Calu3 (cell line): Measurements from ENCODE around the gene ACVR1B. TPM values are rescaled to one million over a fixed set of nuclear protein-coding genes. Genes with fewer than 3 reads are reported as not detected.

Experiments used
- BruUV-seq: library from RNA; stranded (reverse); fragments of 400-500 nt; replicated peaks from 2 replicates; lab custom pipeline; 2021; lab: Mats Ljungman, UMichigan
- CTCF ChIA-PET: fragments of 300-600 bp; sonication (Branson Sonifier 250); formaldehyde crosslinking; loops from one replicate; lab custom pipeline; 2022; ENCODE audit warnings: antibody characterized with exemption; lab: Charles Lee
- DNase-seq: peaks from one replicate; pipeline ENCODE4 v3.0.0; 2022
- H3K27ac Mint-ChIP-seq: one replicate; pipeline ENCODE4 v1.8.0; 2022; ENCODE audit warnings: mixed read lengths; ENCODE audit not compliant: unreplicated experiment
- H3K27me3 Mint-ChIP-seq: one replicate; pipeline ENCODE4 v1.8.0; 2022; ENCODE audit warnings: mixed read lengths; ENCODE audit not compliant: unreplicated experiment
- H3K36me3 Mint-ChIP-seq: one replicate; pipeline ENCODE4 v1.8.0; 2022; ENCODE audit warnings: mild to moderate bottlenecking, moderate library complexity, mixed read lengths; ENCODE audit not compliant: insufficient read depth, unreplicated experiment
- H3K4me1 Mint-ChIP-seq: one replicate; pipeline ENCODE4 v1.8.0; 2022; ENCODE audit warnings: mild to moderate bottlenecking, low read depth, mixed read lengths; ENCODE audit not compliant: unreplicated experiment
- H3K4me3 Mint-ChIP-seq: one replicate; pipeline ENCODE4 v1.8.0; 2022; ENCODE audit warnings: mild to moderate bottlenecking, low read depth, moderate library complexity, mixed read lengths; ENCODE audit not compliant: unreplicated experiment
- H3K9me3 Mint-ChIP-seq: one replicate; pipeline ENCODE4 v1.8.0; 2022; ENCODE audit warnings: low read depth, mixed read lengths; ENCODE audit not compliant: unreplicated experiment
- intact Hi-C: fragments of 100-400 bp; cut with micrococcal nuclease; formaldehyde crosslinking; loops from one replicate; pipeline ENCODE4 v1.10.0; 2022; ENCODE audit not compliant: unreplicated experiment
- total RNA-seq: library from RNA; stranded (reverse); gene quantifications from 2 replicates; pipeline ENCODE4 v1.2.3, GENCODE V29; 2022
- TF ChIP-seq, protein P1 (sequence below): fragments of 200-600 bp; IDR thresholded peaks from one replicate; pipeline ENCODE4 v1.8.0; 2022; ENCODE audit warnings: antibody characterized with exemption; ENCODE audit not compliant: unreplicated experiment

ACVR1B gene
- total RNA-seq, 1 experiment from 2014 or later, result 16.3 TPM

- Mint-ChIP-seq H3K4me1 (no peaks in the 10 kb centered on the region), H3K27ac (no peak overlapping the region), H3K4me3 (no peak overlapping the region), H3K27me3 (no peaks in the 10 kb centered on the region), H3K9me3 (no peaks in the 10 kb centered on the region), H3K36me3 (no peaks in the 10 kb centered on the region)
- BruUV-seq, result no TSS peak
- CTCF ChIA-PET, result interaction anchor here (0.6 to 1.8 kb wide), 2 partner anchors 55 to 221 kb away, joined by 5 to 7 read pairs; no protein-coding TSS in a partner anchor
- TF ChIP-seq, protein P1, sequence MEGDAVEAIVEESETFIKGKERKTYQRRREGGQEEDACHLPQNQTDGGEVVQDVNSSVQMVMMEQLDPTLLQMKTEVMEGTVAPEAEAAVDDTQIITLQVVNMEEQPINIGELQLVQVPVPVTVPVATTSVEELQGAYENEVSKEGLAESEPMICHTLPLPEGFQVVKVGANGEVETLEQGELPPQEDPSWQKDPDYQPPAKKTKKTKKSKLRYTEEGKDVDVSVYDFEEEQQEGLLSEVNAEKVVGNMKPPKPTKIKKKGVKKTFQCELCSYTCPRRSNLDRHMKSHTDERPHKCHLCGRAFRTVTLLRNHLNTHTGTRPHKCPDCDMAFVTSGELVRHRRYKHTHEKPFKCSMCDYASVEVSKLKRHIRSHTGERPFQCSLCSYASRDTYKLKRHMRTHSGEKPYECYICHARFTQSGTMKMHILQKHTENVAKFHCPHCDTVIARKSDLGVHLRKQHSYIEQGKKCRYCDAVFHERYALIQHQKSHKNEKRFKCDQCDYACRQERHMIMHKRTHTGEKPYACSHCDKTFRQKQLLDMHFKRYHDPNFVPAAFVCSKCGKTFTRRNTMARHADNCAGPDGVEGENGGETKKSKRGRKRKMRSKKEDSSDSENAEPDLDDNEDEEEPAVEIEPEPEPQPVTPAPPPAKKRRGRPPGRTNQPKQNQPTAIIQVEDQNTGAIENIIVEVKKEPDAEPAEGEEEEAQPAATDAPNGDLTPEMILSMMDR, result no peak
- DNase-seq, result no peak
- intact Hi-C loops, result loop anchor here (1.0 kb wide), 1 partner anchor 54 kb away; no protein-coding TSS in a partner anchor
These were observed 25.4 kb upstream of the ACVR1B start for GRCh38 chr12:51926064-51926632.

DNA sequence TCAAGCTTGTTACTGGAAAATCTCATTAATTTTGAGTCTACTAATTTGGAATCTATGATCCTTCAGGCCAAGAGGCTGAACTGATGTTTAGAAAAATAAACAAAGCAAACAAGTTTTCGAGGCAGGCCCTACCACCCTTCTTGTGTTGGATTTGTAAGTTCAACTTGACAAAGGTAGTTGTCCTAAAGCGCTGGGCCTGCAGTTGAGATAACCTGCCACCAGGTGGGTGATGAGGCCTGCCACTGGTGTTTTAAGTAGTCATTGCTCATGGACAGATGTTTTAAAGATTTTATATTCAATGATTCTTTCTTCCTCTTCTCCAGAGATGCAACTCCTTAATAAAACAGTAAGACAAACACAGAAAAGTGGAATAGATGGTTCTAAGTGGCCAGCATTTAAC lies 24.8 kb upstream of the ACVR1B start:
- no peaks in the 10 kb centered on the region for H3K4me1 Mint-ChIP-seq
- intact Hi-C loops, result loop anchor here (1.0 kb wide), 1 partner anchor 54 kb away; no protein-coding TSS in a partner anchor
- H3K9me3 Mint-ChIP-seq, result no peaks in the 10 kb centered on the region
- no TSS peak for BruUV-seq
- H3K36me3 Mint-ChIP-seq, result no peaks in the 10 kb centered on the region
- H3K27me3 Mint-ChIP-seq, result no peaks in the 10 kb centered on the region
- CTCF ChIA-PET, result interaction anchor here (0.6 to 1.8 kb wide), 2 partner anchors 54 to 222 kb away, joined by 5 to 7 read pairs; no protein-coding TSS in a partner anchor
- H3K4me3 Mint-ChIP-seq, result no peak overlapping the region
- H3K27ac Mint-ChIP-seq, result no peak overlapping the region
- TF ChIP-seq, protein P1, result peak; percentile 28
- DNase-seq, result peak; percentile 62

GRCh38 chr12:51932218-51933076 lies 19.1 kb upstream of the ACVR1B start:
- no TSS peak for BruUV-seq
- CTCF ChIA-PET, result no interaction called here
- no peak overlapping the region for H3K27ac Mint-ChIP-seq
- no peaks in the 10 kb centered on the region for H3K4me1 Mint-ChIP-seq
- intact Hi-C loops, result no loop called here
- TF ChIP-seq, protein P1, result no peak
- no peak overlapping the region for H3K4me3 Mint-ChIP-seq
- peaks cover 24% of the 10 kb centered on the region for H3K27me3 Mint-ChIP-seq
- no peaks in the 10 kb centered on the region for H3K36me3 Mint-ChIP-seq
- no peaks in the 10 kb centered on the region for H3K9me3 Mint-ChIP-seq
- no peak for DNase-seq

GRCh38 chr12:51934080-51934479 lies 17.4 kb upstream of the ACVR1B start:
- CTCF ChIA-PET, result no interaction called here

More at GRCh38 chr12:51934080-51934479, 17.4 kb upstream of the ACVR1B start:
- BruUV-seq, result no TSS peak
- no peaks in the 10 kb centered on the region for H3K9me3 Mint-ChIP-seq
- no peaks in the 10 kb centered on the region for H3K4me1 Mint-ChIP-seq
- intact Hi-C loops, result no loop called here
- no peak for DNase-seq
- H3K36me3 Mint-ChIP-seq, result no peaks in the 10 kb centered on the region
- H3K27me3 Mint-ChIP-seq, result peaks cover 24% of the 10 kb centered on the region
- TF ChIP-seq, protein P1, result no peak
- H3K27ac Mint-ChIP-seq, result no peak overlapping the region
- H3K4me3 Mint-ChIP-seq, result no peak overlapping the region
